Endothelial cell of umbilical vein (primary cell): ENCODE results near the gene ARHGAP10. TPM values are rescaled to one million over a fixed set of nuclear protein-coding genes. Genes with fewer than 3 reads are reported as not detected.

Experiments
- BruUV-seq: library from RNA; stranded (reverse); fragments of 400-500 nt; replicated peaks from 2 replicates; lab custom pipeline; 2021; lab: Mats Ljungman, UMichigan
- CTCF ChIA-PET: fragments of 300-600, 350-600 bp; sonication (Branson Sonifier 250); formaldehyde crosslinking; loops from one replicate; lab custom pipeline; 2021; ENCODE audit warnings: antibody characterized with exemption, inconsistent platforms; lab: Charles Lee
- POLR2A ChIA-PET: fragments of 300-600, 350-600 bp; sonication (Branson Sonifier 250); formaldehyde crosslinking; loops from one replicate; lab custom pipeline; 2021; ENCODE audit warnings: antibody characterized with exemption, inconsistent platforms; lab: Charles Lee
- DNase-seq: peaks from one replicate; pipeline ENCODE4 v3.0.0-alpha.2; 2011; ENCODE audit warnings: low read depth, low spot score
- FAIRE-seq: peaks from 2 replicates; lab custom pipeline; 2011; peaks lifted over from hg19 to GRCh38; lab: Jason Lieb, UNC
- H2AFZ ChIP-seq: 2 replicates; pipeline ENCODE4 v1.6.0; 2012; ENCODE audit warnings: low read depth, low read length, control low read depth, inconsistent platforms
- H3K27ac ChIP-seq: 2 replicates; pipeline ENCODE4 v1.5.1; 2011; ENCODE audit warnings: low read depth, mild to moderate bottlenecking, control low read depth, low read length, moderate library complexity; ENCODE audit not compliant: insufficient read depth
- H3K27me3 ChIP-seq, 2 experiments: 2 replicates each; pipeline versions ENCODE4 v1.6.0 to v1.6.1; 2011; ENCODE audit warnings: low read length in 2 of 2, mixed read lengths in 1 of 2; ENCODE audit not compliant: control insufficient read depth in 2 of 2, insufficient read depth in 2 of 2
- H3K36me3 ChIP-seq, 2 experiments: 2 replicates in 1 of 2; 3 replicates in 1 of 2; pipeline ENCODE4 v1.5.1; 2011; ENCODE audit warnings: low read length in 2 of 2, mild to moderate bottlenecking in 1 of 2, moderate library complexity in 1 of 2; ENCODE audit not compliant: control insufficient read depth in 2 of 2, insufficient read depth in 2 of 2; ENCODE audit errors: extremely low read depth in 1 of 2
- H3K4me1 ChIP-seq: 3 replicates; pipeline ENCODE4 v1.5.1; 2011; ENCODE audit warnings: mild to moderate bottlenecking, low read length; ENCODE audit not compliant: control insufficient read depth, insufficient read depth; ENCODE audit errors: extremely low read depth
- H3K4me2 ChIP-seq: 2 replicates; pipeline ENCODE4 v1.6.1; 2011; ENCODE audit warnings: low read length, control low read depth, mixed read lengths; ENCODE audit not compliant: insufficient read depth
- H3K4me3 ChIP-seq, 3 experiments: fragments of 200-600 bp in 1 of 3; sonication (generic), shearing (Covaris generic) in 1 of 3; replicated peaks in 1 of 3; 2 replicates each; pipeline ENCODE4 v1.5.1; 2011 to 2016; ENCODE audit warnings: control low read depth in 3 of 3, low read length in 3 of 3, mild to moderate bottlenecking in 2 of 3, inconsistent platforms in 1 of 3, low read depth in 1 of 3, moderate library complexity in 1 of 3; ENCODE audit not compliant: insufficient read depth in 1 of 3
- H3K79me2 ChIP-seq: 2 replicates; pipeline ENCODE4 v1.6.0; 2012; ENCODE audit warnings: low read length, inconsistent platforms; ENCODE audit not compliant: control insufficient read depth, insufficient read depth
- H3K9ac ChIP-seq: replicated peaks from 2 replicates; pipeline ENCODE3; 2011; ENCODE audit warnings: low read length, control low read depth; ENCODE audit not compliant: insufficient read depth; ENCODE audit errors: extremely low read depth
- H3K9me1 ChIP-seq: replicated peaks from 3 replicates; pipeline ENCODE4 v1.6.0; 2011; ENCODE audit warnings: mild to moderate bottlenecking, low read length; ENCODE audit not compliant: control insufficient read depth, insufficient read depth; ENCODE audit errors: extremely low read depth
- H3K9me3 ChIP-seq: replicated peaks from 2 replicates; pipeline ENCODE4 v1.5.1; 2012; ENCODE audit warnings: low read length, inconsistent platforms; ENCODE audit not compliant: control insufficient read depth, insufficient read depth
- H4K20me1 ChIP-seq: replicated peaks from 2 replicates; pipeline ENCODE3; 2011; ENCODE audit warnings: mild to moderate bottlenecking, low read length; ENCODE audit not compliant: control insufficient read depth, insufficient read depth; ENCODE audit errors: extremely low read depth
- CTCF ChIP-seq, 2 donors: IDR thresholded peaks; 1 replicate in 1 of 2; 2 replicates in 1 of 2; pipeline ENCODE4 v1.5.1; 2011; ENCODE audit warnings: low read length in 2 of 2, mild to moderate bottlenecking in 2 of 2, moderate library complexity in 2 of 2, control low read depth in 1 of 2, inconsistent platforms in 1 of 2, low read depth in 1 of 2; ENCODE audit not compliant: insufficient read depth in 1 of 2; ENCODE audit errors: extremely low read depth in 1 of 2
- EZH2 ChIP-seq: IDR thresholded peaks from 2 replicates; pipeline ENCODE4 v1.6.1; 2012; ENCODE audit warnings: borderline replicate concordance, low read depth, mild to moderate bottlenecking, moderate library complexity, low read length, inconsistent platforms; ENCODE audit not compliant: severe bottlenecking
- FOS ChIP-seq: IDR thresholded peaks from 2 replicates; pipeline ENCODE4 v1.6.1; 2011; ENCODE audit warnings: mild to moderate bottlenecking, low read length, moderate library complexity, borderline replicate concordance; ENCODE audit not compliant: insufficient read depth
- GATA2 ChIP-seq: IDR thresholded peaks from 2 replicates; pipeline ENCODE4 v1.7.0; 2011; ENCODE audit warnings: low read depth, mild to moderate bottlenecking, moderate library complexity, mixed read lengths, low read length; ENCODE audit not compliant: insufficient read length, insufficient read depth
- JUN ChIP-seq: IDR thresholded peaks from 2 replicates; pipeline ENCODE4 v1.6.1; 2011; ENCODE audit warnings: borderline replicate concordance, low read depth; ENCODE audit not compliant: insufficient read length, insufficient read depth
- MAX ChIP-seq: IDR thresholded peaks from 2 replicates; pipeline ENCODE4 v1.6.1; 2011; ENCODE audit not compliant: insufficient read depth, insufficient read length
- MYC ChIP-seq: IDR thresholded peaks from one replicate; pipeline ENCODE4 v1.6.1; 2011; ENCODE audit warnings: mild to moderate bottlenecking, low read depth, low read length
- POLR2A ChIP-seq: IDR thresholded peaks from 2 replicates; pipeline ENCODE4 v1.6.1; 2012; ENCODE audit warnings: low read depth, mild to moderate bottlenecking, control low read depth, low read length
- POLR2AphosphoS5 ChIP-seq: IDR thresholded peaks from 2 replicates; pipeline ENCODE4 v1.6.1; 2012; ENCODE audit warnings: low read depth, mild to moderate bottlenecking, control low read depth, low read length, moderate library complexity; ENCODE audit not compliant: insufficient read depth
- dilution Hi-C: fragments of 300-500 bp; cut with MboI; formaldehyde crosslinking; loops from one replicate; pipeline ENCODE4 v1.15.0; 2019; ENCODE audit warnings: low sequenced_read_pairs; ENCODE audit not compliant: extremely low pct_ligation_motif_present
- intact Hi-C: fragments of 100-400 bp; cut with micrococcal nuclease; formaldehyde crosslinking; loops from one replicate; pipeline ENCODE4 v1.10.0; 2022
- polyA plus RNA-seq, 4 experiments: library from polyadenylated mRNA; depleted of rRNA in 3 of 4; stranded (reverse) in 3 of 4; unstranded in 1 of 4; fragments of >200 nt; gene quantifications; 2 replicates each; pipeline versions ENCODE4 v1.2.1 to v1.2.3, GENCODE V29; 2011 to 2012; ENCODE audit warnings: missing spikeins in 1 of 4
- total RNA-seq: library from RNA; stranded (reverse); gene quantifications from 2 replicates; pipeline ENCODE4 v1.2.3, GENCODE V29; 2021

Gene ARHGAP10
- total and polyA plus RNA-seq, 2 donors (not counting 3 experiments of a cell fraction or from before 2014, with no cell fraction given), result 20.4 to 36.7 TPM

GRCh38 chr4:147816382-147817254, 84.7 kb downstream of the ARHGAP10 start:
- no peak overlapping the region for H3K4me3 ChIP-seq
- ChIA-PET POLR2A (no interaction called here), CTCF (interaction anchor here (1.0 to 2.0 kb wide), 2 partner anchors 21 to 50 kb away, joined by 3 to 8 read pairs; no protein-coding TSS in a partner anchor)
- H3K36me3 ChIP-seq, result no peaks in the 10 kb centered on the region
- H3K4me2 ChIP-seq, result no peak overlapping the region
- peaks cover 7% of the 10 kb centered on the region for H3K4me1 ChIP-seq
- no peak for DNase-seq
- H3K9me3 ChIP-seq, result no peaks in the 10 kb centered on the region
- FAIRE-seq, result no peak
- H3K9ac ChIP-seq, result no peak overlapping the region
- H3K27ac ChIP-seq, result no peak overlapping the region
- H3K79me2 ChIP-seq, result peaks cover 12% of the 10 kb centered on the region
- TF ChIP-seq JUN (no peak), MAX (no peak), POLR2AphosphoS5 (no peak), POLR2A (no peak), MYC (no peak), EZH2 (no peak)
- no peaks in the 10 kb centered on the region for H3K9me1 ChIP-seq
- dilution Hi-C loops (no loop called here), intact Hi-C loops (no loop called here)
- H2AFZ ChIP-seq, result no peak overlapping the region
- no TSS peak for BruUV-seq
- no peaks in the 10 kb centered on the region for H4K20me1 ChIP-seq
- H3K27me3 ChIP-seq, result no peaks in the 10 kb centered on the region

- POLR2A ChIA-PET, result no interaction called here
- H3K9me1 ChIP-seq, result no peaks in the 10 kb centered on the region
- DNase-seq (no peak), FAIRE-seq (no peak)
- TF ChIP-seq POLR2A, result no peak
- no peak for TF ChIP-seq POLR2AphosphoS5
- TF ChIP-seq GATA2, result no peak
- TF ChIP-seq CTCF (IDR thresholded peaks at IDR 0.05; ENCODE audit: extremely low read depth in 1 of 2, insufficient read depth in 1 of 2, low read depth in 1 of 2, low read length in 2 of 2), result no peak
- TF ChIP-seq MAX, result no peak
- TF ChIP-seq FOS, result no peak
- no peak for TF ChIP-seq EZH2
- no peak for TF ChIP-seq MYC
- no peak for TF ChIP-seq JUN
- H3K9me3 ChIP-seq, result no peaks in the 10 kb centered on the region
- H3K79me2 ChIP-seq, result peaks cover 5% of the 10 kb centered on the region
- no peak overlapping the region for H3K27ac ChIP-seq
- no peaks in the 10 kb centered on the region for H3K27me3 ChIP-seq
- H3K4me1 ChIP-seq, result peaks cover 18% of the 10 kb centered on the region
- intact Hi-C loops (no loop called here), dilution Hi-C loops (no loop called here)
- no peak overlapping the region for H3K9ac ChIP-seq
- H3K36me3 ChIP-seq, result no peaks in the 10 kb centered on the region
- H3K4me3 ChIP-seq, result no peak overlapping the region
- H2AFZ ChIP-seq, result no peak overlapping the region
- H4K20me1 ChIP-seq, result no peaks in the 10 kb centered on the region
- CTCF ChIA-PET, result interaction anchor here (0.7 to 7.1 kb wide), 2 partner anchors 8 to 46 kb away, joined by 3 to 30 read pairs; no protein-coding TSS in a partner anchor
- H3K4me2 ChIP-seq, result no peak overlapping the region
- no TSS peak for BruUV-seq
These were observed 89.1 kb downstream of the ARHGAP10 start for GRCh38 chr4:147820975-147821374.
